ENCODE results near the gene PCSK2.

GRCh38 chr20:17442588-17442987, 215.7 kb downstream of the PCSK2 start:
- TF ChIP-seq CTCF (IDR thresholded peaks at IDR 0.05) (no peak), POLR2A (IDR thresholded peaks at IDR 0.05; ENCODE audit: low read depth) (no peak)

All from esophagus muscularis mucosa (tissue), 3 donors.